Activated CD4-positive, alpha-beta T cell treated with anti-CD3 and anti-CD28 coated beads, Interleukin-2, Interleukin-6, amounts not matched to agents 100 ng/mL and 50 ng/mL, durations not matched to agents 16 hours and 8 hours (primary cell): ENCODE results near the gene SLC6A3.

ENCODE experiments used
- DNase-seq: peaks from one replicate; pipeline ENCODE4 v3.0.0-alpha.2; 2020

Gene SLC6A3

GRCh38 chr5:1419476-1420210, 25.6 kb downstream of the SLC6A3 start:
- DNase-seq: no peak

GRCh38 chr5:1418921-1419280, 26.3 kb downstream of the SLC6A3 start:
- no peak for DNase-seq

GRCh38 chr5:1418238-1418920, 26.9 kb downstream of the SLC6A3 start:
- no peak for DNase-seq

- no peak for DNase-seq
Observed at GRCh38 chr5:1417586-1418225, 27.5 kb downstream of the SLC6A3 start.

- DNase-seq: no peak
Observed at GRCh38 chr5:1416856-1417469, 28.3 kb downstream of the SLC6A3 start.

GRCh38 chr5:1415626-1416360, 29.4 kb downstream of the SLC6A3 start:
- DNase-seq: no peak

GRCh38 chr5:1415059-1415425, 30.2 kb downstream of the SLC6A3 start:
- no peak for DNase-seq

GRCh38 chr5:1414311-1415058, 30.8 kb downstream of the SLC6A3 start:
- no peak for DNase-seq

GRCh38 chr5:1413611-1414241, 31.5 kb downstream of the SLC6A3 start:
- no peak for DNase-seq

- no peak for DNase-seq
Observed at GRCh38 chr5:1413211-1413610, 32.0 kb downstream of the SLC6A3 start.

- DNase-seq: no peak
Observed at GRCh38 chr5:1412621-1413020, 32.6 kb downstream of the SLC6A3 start.

- DNase-seq: no peak
Observed at GRCh38 chr5:1412163-1412562, 33.1 kb downstream of the SLC6A3 start.

GRCh38 chr5:1411099-1411498, 34.1 kb downstream of the SLC6A3 start:
- DNase-seq: no peak

- no peak for DNase-seq
Observed at GRCh38 chr5:1410156-1411014, 34.9 kb downstream of the SLC6A3 start.

GRCh38 chr5:1409381-1410110, 35.7 kb downstream of the SLC6A3 start:
- DNase-seq: peak; percentile 12

GRCh38 chr5:1406681-1407640, 38.3 kb downstream of the SLC6A3 start:
- DNase-seq: no peak

GRCh38 chr5:1405539-1406530, 39.4 kb downstream of the SLC6A3 start:
- DNase-seq: no peak

- DNase-seq: no peak
Observed at GRCh38 chr5:1405121-1405520, 40.1 kb downstream of the SLC6A3 start.
